GM12878 (cell line): ENCODE results near the gene FBN2. TPM values are rescaled to one million over a fixed set of nuclear protein-coding genes. Genes with fewer than 3 reads are reported as not detected.

Source experiments
- ATAC-seq: fragments of 200-7000 bp; cut with Tn5 transposase; 3 replicates; pipeline ENCODE4 v1.9.1; 2020; ENCODE audit warnings: mild to moderate bottlenecking, moderate library complexity
- BruUV-seq: library from RNA; stranded (reverse); fragments of 400-500 nt; replicated peaks from 2 replicates; lab custom pipeline; 2021; lab: Mats Ljungman, UMichigan
- CTCF ChIA-PET: fragments of 300-600 bp; sonication (Branson Sonifier 250); formaldehyde crosslinking; extraction: SDS; loops from one replicate; lab custom pipeline; 2021; ENCODE audit warnings: inconsistent platforms; lab: Yijun Ruan, JAX
- POLR2A ChIA-PET: fragments of 350-600 bp; formaldehyde crosslinking; extraction: SDS; loops from one replicate; lab custom pipeline; 2021; ENCODE audit warnings: inconsistent platforms; lab: Charles Lee
- RAD21 ChIA-PET: fragments of 300-600 bp; sonication (Branson Sonifier 250); formaldehyde crosslinking; loops from one replicate; lab custom pipeline; 2023; ENCODE audit warnings: antibody characterized with exemption; ENCODE audit not compliant: unreplicated experiment; lab: Charles Lee
- SMC1A ChIA-PET: fragments of 300-600 bp; sonication (Branson Sonifier 250); formaldehyde crosslinking; loops from one replicate; lab custom pipeline; 2023; ENCODE audit not compliant: unreplicated experiment, uncharacterized antibody; lab: Charles Lee
- DNase-seq: peaks from one replicate; pipeline ENCODE4 v3.0.0-alpha.2; 2011; ENCODE audit warnings: low read depth, low spot score
- FAIRE-seq: peaks from 3 replicates; lab custom pipeline; 2011; peaks lifted over from hg19 to GRCh38; lab: Jason Lieb, UNC
- H2AFZ ChIP-seq: 2 replicates; pipeline ENCODE4 v1.6.0; 2011; ENCODE audit warnings: low read depth, low read length, control low read depth; ENCODE audit not compliant: control insufficient read depth
- H3K27ac ChIP-seq: 2 replicates; pipeline ENCODE4 v1.5.1; 2011; ENCODE audit warnings: control low read depth; ENCODE audit not compliant: control insufficient read depth, insufficient read depth
- H3K27me3 ChIP-seq, 2 experiments: replicated peaks in 1 of 2; 2 replicates each; pipeline versions ENCODE4 v1.6.0 to v1.6.1; 2011; ENCODE audit warnings: low read length in 1 of 2; ENCODE audit not compliant: control insufficient read depth in 2 of 2, insufficient read depth in 2 of 2
- H3K36me3 ChIP-seq, 2 experiments: 2 replicates each; pipeline ENCODE4 v1.5.1; 2011; ENCODE audit warnings: low read length in 1 of 2; ENCODE audit not compliant: control insufficient read depth in 2 of 2, insufficient read depth in 2 of 2
- H3K4me1 ChIP-seq: 2 replicates; pipeline ENCODE4 v1.6.1; 2011; ENCODE audit warnings: mild to moderate bottlenecking, low read length, moderate library complexity, mixed read lengths; ENCODE audit not compliant: control insufficient read depth, insufficient read depth
- H3K4me2 ChIP-seq: 2 replicates; pipeline ENCODE4 v1.6.0; 2011; ENCODE audit warnings: control low read depth; ENCODE audit not compliant: control insufficient read depth, insufficient read depth
- H3K4me3 ChIP-seq: fragments of 200-600 bp; sonication (generic); 2 replicates; pipeline ENCODE4 v1.5.1; 2016
- H3K79me2 ChIP-seq: 2 replicates; pipeline ENCODE4 v1.6.0; 2011; ENCODE audit warnings: low read length; ENCODE audit not compliant: control insufficient read depth, insufficient read depth
- H3K9ac ChIP-seq: 2 replicates; pipeline ENCODE4 v1.8.0; 2011; ENCODE audit warnings: low read length, control low read depth, mixed read lengths; ENCODE audit not compliant: control insufficient read depth, insufficient read depth
- H3K9me3 ChIP-seq: replicated peaks from 3 replicates; pipeline ENCODE4 v1.5.1; 2011; ENCODE audit warnings: mild to moderate bottlenecking, low read length; ENCODE audit not compliant: control insufficient read depth, insufficient read depth
- H4K20me1 ChIP-seq: 2 replicates; pipeline ENCODE4 v1.6.0; 2011; ENCODE audit not compliant: control insufficient read depth, insufficient read depth
- BRCA1 ChIP-seq: IDR thresholded peaks from 2 replicates; pipeline ENCODE4 v1.6.1; 2011; ENCODE audit warnings: low read depth, low read length, improper control_type of control experiment
- GABPA ChIP-seq: IDR thresholded peaks from 2 replicates; pipeline ENCODE4 v1.6.1; 2014; ENCODE audit warnings: antibody characterized with exemption, low read depth, mild to moderate bottlenecking, inconsistent platforms
- HDAC2 ChIP-seq: fragments of 200-600 bp; sonication (generic); IDR thresholded peaks from 2 replicates; pipeline ENCODE4 v1.6.1; 2017
- JUND ChIP-seq: IDR thresholded peaks from 2 replicates; pipeline ENCODE4 v1.6.1; 2012; ENCODE audit warnings: low read depth, mild to moderate bottlenecking, low read length, improper control_type of control experiment, moderate library complexity
- KAT2A ChIP-seq: conservative IDR thresholded peaks from 2 replicates; pipeline ENCODE4 v1.6.1; 2011; ENCODE audit warnings: low read depth, low read length; ENCODE audit not compliant: control insufficient read depth
- KLF5 ChIP-seq: fragments of 450-650 bp; IDR thresholded peaks from 2 replicates; pipeline ENCODE4 v1.6.1; 2014; ENCODE audit warnings: mild to moderate bottlenecking; ENCODE audit not compliant: partially characterized antibody
- NR2C1 ChIP-seq: fragments of 450-650 bp; IDR thresholded peaks from 2 replicates; pipeline ENCODE4 v1.6.1; 2017; ENCODE audit warnings: antibody characterized with exemption, mild to moderate bottlenecking, moderate library complexity
- STAT1 ChIP-seq: fragments of 450-650 bp; conservative IDR thresholded peaks from 2 replicates; pipeline ENCODE4 v1.6.1; 2014; ENCODE audit warnings: antibody characterized with exemption, mild to moderate bottlenecking
- ZNF384 ChIP-seq: IDR thresholded peaks from 2 replicates; pipeline ENCODE4 v1.6.1; 2012; ENCODE audit warnings: low read depth, mild to moderate bottlenecking, low read length, improper control_type of control experiment, borderline replicate concordance
- in situ Hi-C: fragments of 300-500 bp; cut with MboI; formaldehyde crosslinking; loops from 9 replicates; pipeline ENCODE4 v1.14.3; 2018; ENCODE audit warnings: mixed read lengths
- intact Hi-C: fragments of 100-400 bp; cut with micrococcal nuclease; formaldehyde crosslinking; loops from one replicate; pipeline ENCODE4 v1.14.2; 2022; ENCODE audit not compliant: unreplicated experiment
- polyA plus RNA-seq, 11 experiments: library from polyadenylated mRNA; depleted of rRNA in 4 of 11; unstranded in 6 of 11; stranded (reverse) in 5 of 11; fragments of >200 nt; fragmentation: Nextera tagmentation in 4 of 11; fragmentation: Illumina TruSeq in 1 of 11; extraction: Ambion mirVana in 4 of 11; extraction: Trizol in 1 of 11; gene quantifications; 1 replicate in 1 of 11; 2 replicates in 10 of 11; pipeline versions ENCODE4 v1.2.1 to v1.2.3, GENCODE V29; 2011 to 2016; ENCODE audit warnings: inconsistent platforms in 2 of 11, missing spikeins in 2 of 11, low read depth in 1 of 11
- total RNA-seq, 4 experiments: library from RNA; depleted of rRNA in 3 of 4; stranded (reverse); fragments of >200 nt in 3 of 4; fragmentation: Illumina TruSeq in 1 of 4; extraction: Trizol in 1 of 4; gene quantifications; 2 replicates each; pipeline versions ENCODE4 v1.2.1 to v1.2.3, GENCODE V29; 2013 to 2021
- TF ChIP-seq, protein P1 (sequence below): fragments of 450-650 bp; IDR thresholded peaks from 2 replicates; pipeline ENCODE4 v1.6.1; 2016; ENCODE audit warnings: mild to moderate bottlenecking
- TF ChIP-seq, protein P2 (sequence below): IDR thresholded peaks from 2 replicates; pipeline ENCODE4 v1.6.1; 2011; ENCODE audit warnings: borderline replicate concordance, low read depth, mild to moderate bottlenecking, moderate library complexity, mixed read lengths, low read length; ENCODE audit not compliant: insufficient read depth; ENCODE audit errors: extremely low read length

Gene FBN2
- total and polyA plus RNA-seq, 10 of the 15 experiments (the other 5 are each of a cell fraction or from before 2014, with no cell fraction given), result 0.01 to 0.98 (median 0.10) TPM; not detected in 3

DNA sequence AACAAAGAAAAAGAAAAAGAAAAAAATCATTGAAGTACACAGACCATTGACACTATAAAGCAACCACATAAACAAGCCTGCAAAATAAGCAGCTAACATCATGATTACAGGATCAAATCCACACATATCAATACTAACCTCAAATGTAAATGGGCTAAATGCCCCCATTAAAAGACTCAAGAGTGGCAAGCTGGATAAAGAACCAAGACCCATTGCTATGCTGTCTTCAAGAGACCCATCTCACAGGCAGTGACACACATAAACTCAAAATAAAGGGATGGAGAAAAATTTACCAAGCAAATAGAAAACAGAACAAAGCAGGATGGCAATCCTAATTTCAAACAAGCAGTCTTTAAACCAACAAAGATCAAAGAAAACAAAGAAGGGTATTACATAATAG is 15.7 kb upstream of the FBN2 start:
- ChIA-PET CTCF (no interaction called here), RAD21 (no interaction called here), POLR2A (no interaction called here), SMC1A (no interaction called here)
- no peak overlapping the region for H3K4me3 ChIP-seq
- no peaks in the 10 kb centered on the region for H3K36me3 ChIP-seq
- FAIRE-seq (no peak), ATAC-seq (no peak), DNase-seq (no peak)
- in situ Hi-C loops, result no loop called here
- H3K4me2 ChIP-seq, result no peak overlapping the region
- no peaks in the 10 kb centered on the region for H3K4me1 ChIP-seq
- no peaks in the 10 kb centered on the region for H3K27me3 ChIP-seq
- TF ChIP-seq ZNF384, result no peak
- TF ChIP-seq BRCA1, result no peak
- TF ChIP-seq, protein P1, sequence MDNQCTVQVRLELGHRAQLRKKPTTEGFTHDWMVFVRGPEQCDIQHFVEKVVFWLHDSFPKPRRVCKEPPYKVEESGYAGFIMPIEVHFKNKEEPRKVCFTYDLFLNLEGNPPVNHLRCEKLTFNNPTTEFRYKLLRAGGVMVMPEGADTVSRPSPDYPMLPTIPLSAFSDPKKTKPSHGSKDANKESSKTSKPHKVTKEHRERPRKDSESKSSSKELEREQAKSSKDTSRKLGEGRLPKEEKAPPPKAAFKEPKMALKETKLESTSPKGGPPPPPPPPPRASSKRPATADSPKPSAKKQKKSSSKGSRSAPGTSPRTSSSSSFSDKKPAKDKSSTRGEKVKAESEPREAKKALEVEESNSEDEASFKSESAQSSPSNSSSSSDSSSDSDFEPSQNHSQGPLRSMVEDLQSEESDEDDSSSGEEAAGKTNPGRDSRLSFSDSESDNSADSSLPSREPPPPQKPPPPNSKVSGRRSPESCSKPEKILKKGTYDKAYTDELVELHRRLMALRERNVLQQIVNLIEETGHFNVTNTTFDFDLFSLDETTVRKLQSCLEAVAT, result no peak
- TF ChIP-seq KAT2A, result no peak
- TF ChIP-seq HDAC2, result no peak
- TF ChIP-seq, protein P2, sequence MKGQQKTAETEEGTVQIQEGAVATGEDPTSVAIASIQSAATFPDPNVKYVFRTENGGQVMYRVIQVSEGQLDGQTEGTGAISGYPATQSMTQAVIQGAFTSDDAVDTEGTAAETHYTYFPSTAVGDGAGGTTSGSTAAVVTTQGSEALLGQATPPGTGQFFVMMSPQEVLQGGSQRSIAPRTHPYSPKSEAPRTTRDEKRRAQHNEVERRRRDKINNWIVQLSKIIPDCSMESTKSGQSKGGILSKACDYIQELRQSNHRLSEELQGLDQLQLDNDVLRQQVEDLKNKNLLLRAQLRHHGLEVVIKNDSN, result no peak
- no peak for TF ChIP-seq KLF5
- TF ChIP-seq NR2C1, result no peak
- no peak for TF ChIP-seq STAT1
- no peak for TF ChIP-seq JUND
- no peak for TF ChIP-seq GABPA
- no peaks in the 10 kb centered on the region for H3K9me3 ChIP-seq
- no peaks in the 10 kb centered on the region for H4K20me1 ChIP-seq
- no peak overlapping the region for H2AFZ ChIP-seq
- intact Hi-C loops, result no loop called here
- no peaks in the 10 kb centered on the region for H3K79me2 ChIP-seq
- BruUV-seq, result no TSS peak
- H3K9ac ChIP-seq, result no peak overlapping the region
- no peak overlapping the region for H3K27ac ChIP-seq
